Endothelial cell of umbilical vein (primary cell): ENCODE results near the gene KAZN.

ENCODE experiments used
- CTCF ChIP-seq, 2 donors: IDR thresholded peaks; 1 replicate in 1 of 2; 2 replicates in 1 of 2; pipeline ENCODE4 v1.5.1; 2011; ENCODE audit warnings: low read length in 2 of 2, mild to moderate bottlenecking in 2 of 2, moderate library complexity in 2 of 2, control low read depth in 1 of 2, inconsistent platforms in 1 of 2, low read depth in 1 of 2; ENCODE audit not compliant: insufficient read depth in 1 of 2; ENCODE audit errors: extremely low read depth in 1 of 2
- EZH2 ChIP-seq: IDR thresholded peaks from 2 replicates; pipeline ENCODE4 v1.6.1; 2012; ENCODE audit warnings: borderline replicate concordance, low read depth, mild to moderate bottlenecking, moderate library complexity, low read length, inconsistent platforms; ENCODE audit not compliant: severe bottlenecking
- JUN ChIP-seq: IDR thresholded peaks from 2 replicates; pipeline ENCODE4 v1.6.1; 2011; ENCODE audit warnings: borderline replicate concordance, low read depth; ENCODE audit not compliant: insufficient read length, insufficient read depth
- MYC ChIP-seq: IDR thresholded peaks from one replicate; pipeline ENCODE4 v1.6.1; 2011; ENCODE audit warnings: mild to moderate bottlenecking, low read depth, low read length
- POLR2A ChIP-seq: IDR thresholded peaks from 2 replicates; pipeline ENCODE4 v1.6.1; 2012; ENCODE audit warnings: low read depth, mild to moderate bottlenecking, control low read depth, low read length
- POLR2AphosphoS5 ChIP-seq: IDR thresholded peaks from 2 replicates; pipeline ENCODE4 v1.6.1; 2012; ENCODE audit warnings: low read depth, mild to moderate bottlenecking, control low read depth, low read length, moderate library complexity; ENCODE audit not compliant: insufficient read depth

GRCh38 chr1:14555091-14555490 lies 43.4 kb upstream of the KAZN start:
- TF ChIP-seq EZH2 (no peak), POLR2AphosphoS5 (no peak), CTCF (IDR thresholded peaks at IDR 0.05; ENCODE audit: extremely low read depth in 1 of 2, insufficient read depth in 1 of 2, low read depth in 1 of 2, low read length in 2 of 2) (no peak), JUN (no peak), POLR2A (no peak), MYC (no peak)
